Stimulated activated effector memory CD8-positive, alpha-beta T cell treated with anti-CD3 and anti-CD28 coated beads, Interleukin-12 subunit alpha, Interleukin-12 subunit beta, amount 100 ng/mL, for 72 hours (primary cell): ENCODE data around the gene KCTD7.
"Not testable (repeated sequence)": the region's sequence is repeated elsewhere in the genome, so short reads cannot be mapped to it uniquely, and the experiment has no call there.

Source experiments
- ATAC-seq: fragments of 150-1000 bp; cut with Tn5 transposase; 2 replicates; pipeline ENCODE4 v1.10.0; 2021
- DNase-seq, 2 donors: peaks; one replicate each; pipeline ENCODE4 v3.0.0; 2021 to 2022; ENCODE audit warnings: low spot score in 2 of 2
- H3K27ac Mint-ChIP-seq: one replicate; pipeline ENCODE4 v1.8.0; 2022; ENCODE audit warnings: mild to moderate bottlenecking, mixed read lengths
- H3K36me3 Mint-ChIP-seq: one replicate; pipeline ENCODE4 v1.8.0; 2022; ENCODE audit warnings: mild to moderate bottlenecking, mixed read lengths
- H3K4me1 Mint-ChIP-seq: one replicate; pipeline ENCODE4 v1.8.0; 2022; ENCODE audit warnings: mixed read lengths
- H3K4me3 Mint-ChIP-seq: one replicate; pipeline ENCODE4 v1.8.0; 2022; ENCODE audit warnings: mild to moderate bottlenecking, mixed read lengths
- H3K9me3 Mint-ChIP-seq: one replicate; pipeline ENCODE4 v1.8.0; 2022; ENCODE audit warnings: mixed read lengths

KCTD7 gene

DNA sequence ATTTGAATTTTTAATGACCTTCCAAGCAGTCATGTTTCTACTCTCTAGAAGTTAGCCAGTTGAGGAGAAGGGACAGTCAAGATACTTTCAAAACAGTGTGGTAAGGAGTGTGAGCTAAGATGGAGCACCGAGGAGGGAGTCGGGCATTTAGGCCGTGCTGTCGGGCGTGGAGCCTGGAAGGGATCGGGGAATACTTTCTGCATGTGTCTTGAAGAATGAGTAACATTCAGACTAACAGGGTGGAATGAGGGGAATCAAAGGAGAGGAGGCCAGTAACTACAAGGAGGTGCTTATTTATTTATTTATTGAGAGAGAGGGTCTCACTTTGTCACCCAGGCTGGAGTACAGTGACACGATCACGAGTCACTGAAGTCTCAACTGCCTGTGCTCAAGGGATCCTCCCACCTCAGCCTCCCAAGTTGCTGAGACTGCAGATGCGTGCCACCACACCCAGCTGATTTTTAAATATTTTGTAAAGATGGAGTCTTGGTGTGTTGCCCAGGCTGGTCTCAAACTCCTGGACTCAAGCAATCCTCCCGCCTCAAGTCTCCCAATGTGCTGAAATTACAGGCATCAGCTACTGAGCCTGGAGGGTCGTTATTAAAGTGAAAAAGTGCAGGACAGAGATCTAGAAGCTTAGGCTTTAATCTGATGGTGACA is 27.3 kb downstream of the KCTD7 start:
- not testable (repeated sequence) for H3K9me3 Mint-ChIP-seq, H3K27ac Mint-ChIP-seq, DNase-seq, ATAC-seq
- Mint-ChIP-seq H3K4me3 (peak overlapping the region; percentile 95), H3K36me3 (peaks cover 56% of the 10 kb centered on the region), H3K4me1 (peaks cover 25% of the 10 kb centered on the region)

DNA sequence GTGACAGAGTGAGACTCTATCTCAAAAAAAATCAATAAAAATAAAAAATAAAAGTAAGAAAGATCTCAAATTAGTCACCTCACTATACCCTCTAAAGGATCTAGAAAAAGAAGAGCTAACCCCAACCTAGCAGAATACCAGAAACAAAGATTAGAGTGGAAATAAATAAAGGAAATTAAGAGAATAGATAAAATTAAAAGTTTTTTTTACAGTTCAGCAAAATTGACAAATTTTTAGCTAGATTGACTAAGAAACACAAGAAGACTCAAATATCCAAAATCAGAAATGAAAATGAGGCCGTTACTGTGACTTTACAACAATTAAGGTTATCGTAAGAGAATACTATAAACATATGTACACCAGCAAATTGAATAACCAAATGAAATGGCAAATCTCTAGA is 29.1 kb downstream of the KCTD7 start:
- H3K27ac Mint-ChIP-seq, result no peak overlapping the region
- ATAC-seq, result no peak

DNA sequence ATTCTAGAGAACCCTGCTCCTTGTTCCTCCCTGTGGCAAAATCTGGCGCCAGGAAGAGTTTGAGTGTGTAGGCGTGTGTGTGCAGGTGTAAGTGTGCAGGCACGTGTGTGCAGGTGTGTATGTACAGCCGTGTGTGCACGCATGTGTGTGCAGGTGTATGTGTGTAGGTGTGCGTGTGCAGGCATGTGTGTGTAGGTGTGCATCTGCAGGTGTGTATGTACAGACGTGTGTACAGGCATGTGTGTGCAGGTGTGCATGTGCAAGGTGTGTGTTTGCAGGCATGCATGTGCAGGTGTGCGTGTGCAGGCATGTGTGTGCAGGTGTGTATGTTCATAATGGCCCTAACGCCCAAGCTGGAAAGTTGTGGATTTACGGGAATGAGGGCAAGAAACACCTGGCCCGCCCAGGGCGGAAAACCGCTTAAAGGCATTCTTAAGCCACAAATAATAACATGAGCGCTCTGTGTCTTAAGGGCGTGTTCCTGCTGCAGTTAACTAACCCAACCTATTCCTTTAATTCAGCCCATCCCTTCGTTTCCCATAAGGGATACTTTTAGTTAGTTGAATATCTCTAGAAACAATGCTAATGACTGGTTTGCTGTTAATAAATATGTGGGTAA is 34.1 kb downstream of the KCTD7 start:
- Mint-ChIP-seq H3K9me3 (no peaks in the 10 kb centered on the region), H3K4me3 (no peak overlapping the region), H3K27ac (peak overlapping the region; percentile 46), H3K36me3 (peaks cover 15% of the 10 kb centered on the region), H3K4me1 (peaks cover 13% of the 10 kb centered on the region)
- ATAC-seq (no peak), DNase-seq (no peak)

More for the DNA sequence above, 29.1 kb downstream of the KCTD7 start:
- Mint-ChIP-seq H3K4me3 (no peak overlapping the region), H3K4me1 (peaks cover 23% of the 10 kb centered on the region), H3K9me3 (no peaks in the 10 kb centered on the region), H3K36me3 (peaks cover 44% of the 10 kb centered on the region)
- no peak for DNase-seq

DNA sequence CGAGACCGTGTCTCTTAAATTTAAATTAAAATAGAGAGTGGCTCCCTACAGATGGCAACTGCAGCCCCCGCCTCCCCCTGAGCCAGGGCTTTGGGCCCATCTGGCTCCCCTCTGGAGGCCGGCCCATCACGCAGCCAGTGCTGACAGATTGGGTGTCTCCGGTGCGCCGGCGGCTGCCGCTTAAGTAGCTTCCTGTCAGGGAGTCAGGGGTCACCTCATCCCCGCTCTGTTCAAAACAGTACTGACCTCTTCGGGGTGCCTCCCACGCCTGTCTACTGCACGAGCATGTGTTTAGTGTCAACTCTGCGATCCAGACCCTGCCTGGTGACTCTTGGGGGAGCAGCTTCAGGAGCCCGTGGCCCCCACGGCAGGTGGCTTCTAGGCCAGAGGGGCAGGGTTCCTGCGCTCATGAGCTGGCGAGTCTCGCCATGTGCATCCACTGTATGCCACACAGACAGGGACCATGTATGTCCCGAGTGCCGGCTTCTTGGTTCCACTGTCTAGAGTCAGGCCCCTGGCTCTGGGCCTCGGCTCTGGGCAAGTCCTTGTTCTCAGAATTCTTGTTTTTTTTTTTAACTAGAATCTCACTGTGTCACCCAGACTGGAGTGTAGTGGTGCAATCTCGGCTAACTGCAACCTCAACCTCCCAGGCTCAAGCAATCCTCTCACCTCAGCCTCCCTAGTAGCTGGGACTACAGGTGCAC is 36.1 kb downstream of the KCTD7 start:
- peaks cover 8% of the 10 kb centered on the region for H3K36me3 Mint-ChIP-seq
- DNase-seq, result no peak
- no peak for ATAC-seq
- no peak overlapping the region for H3K27ac Mint-ChIP-seq
- peaks cover 13% of the 10 kb centered on the region for H3K4me1 Mint-ChIP-seq
- H3K9me3 Mint-ChIP-seq, result no peaks in the 10 kb centered on the region
- no peak overlapping the region for H3K4me3 Mint-ChIP-seq

DNA sequence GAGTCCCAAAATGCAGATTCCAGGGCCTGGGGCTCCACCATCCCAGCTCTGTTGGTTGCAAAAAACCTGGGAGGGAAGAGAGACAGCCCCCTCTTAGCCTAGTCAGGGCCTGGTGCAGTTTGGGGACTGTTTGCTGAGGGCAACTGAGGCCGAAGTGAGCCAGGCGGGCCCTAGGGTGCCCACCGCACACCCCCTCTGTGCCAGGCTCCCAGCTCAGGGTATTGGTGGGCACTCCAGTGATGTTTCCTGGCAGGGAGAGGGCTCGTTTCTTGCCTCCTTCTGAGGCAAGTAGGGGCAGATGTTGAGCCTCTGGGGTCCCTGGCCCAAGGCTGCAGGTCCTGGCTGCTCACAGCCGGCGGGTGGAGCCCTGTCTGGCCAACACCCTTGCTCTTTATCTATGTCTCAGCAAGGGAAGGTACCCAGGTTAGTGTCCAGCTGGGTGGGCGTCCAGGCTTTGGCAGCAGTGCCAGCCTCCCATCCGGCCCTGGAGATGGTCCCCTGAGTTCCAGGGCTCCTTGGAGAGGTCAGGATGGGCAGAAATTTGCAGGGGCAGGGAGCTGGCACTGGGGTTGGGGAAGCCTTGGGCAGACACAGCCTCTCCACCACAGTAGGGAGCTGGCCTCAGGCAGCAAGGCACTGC is 37.8 kb downstream of the KCTD7 start:
- no peaks in the 10 kb centered on the region for H3K36me3 Mint-ChIP-seq
- no peak for ATAC-seq
- H3K27ac Mint-ChIP-seq, result no peak overlapping the region
- no peak for DNase-seq
- H3K4me3 Mint-ChIP-seq, result no peak overlapping the region
- H3K4me1 Mint-ChIP-seq, result peaks cover 13% of the 10 kb centered on the region
- no peaks in the 10 kb centered on the region for H3K9me3 Mint-ChIP-seq

DNA sequence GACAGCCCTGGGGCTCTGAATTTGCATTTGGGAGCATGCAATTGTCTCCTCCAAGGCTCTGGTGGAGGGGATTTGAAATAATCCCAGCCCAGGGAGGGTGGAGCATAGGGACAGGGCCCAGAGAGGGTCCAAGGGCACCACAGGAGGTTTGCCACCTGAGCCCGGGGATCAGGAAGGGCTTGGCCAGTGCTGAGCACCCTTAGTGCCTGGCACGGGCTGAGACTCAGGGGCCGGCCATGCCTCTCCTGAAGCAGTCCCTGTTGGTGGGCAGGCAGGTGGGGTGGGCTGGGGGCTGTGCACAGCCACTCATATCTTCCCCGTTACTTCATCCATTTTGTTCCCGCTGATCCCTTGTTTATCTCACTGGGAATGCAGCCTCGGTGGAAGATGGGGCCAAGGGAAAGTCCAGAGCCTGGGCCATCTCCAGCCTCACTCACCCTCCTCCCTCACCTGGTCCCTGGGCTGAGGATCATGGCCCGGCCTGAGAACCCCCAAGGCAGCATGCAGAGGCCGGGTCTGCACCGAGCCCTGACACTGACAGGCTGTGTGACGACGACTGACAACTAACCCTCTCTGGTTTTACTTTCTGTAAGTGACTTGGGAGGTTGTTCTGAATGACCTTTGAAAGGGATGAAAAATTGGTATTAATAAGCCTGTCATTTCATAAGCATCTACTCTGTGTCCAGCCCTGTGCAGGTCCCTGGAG is 38.5 kb downstream of the KCTD7 start:
- no peaks in the 10 kb centered on the region for H3K36me3 Mint-ChIP-seq
- DNase-seq, result no peak
- no peak for ATAC-seq
- H3K4me1 Mint-ChIP-seq, result peaks cover 13% of the 10 kb centered on the region
- H3K27ac Mint-ChIP-seq, result no peak overlapping the region
- H3K4me3 Mint-ChIP-seq, result no peak overlapping the region
- no peaks in the 10 kb centered on the region for H3K9me3 Mint-ChIP-seq

DNA sequence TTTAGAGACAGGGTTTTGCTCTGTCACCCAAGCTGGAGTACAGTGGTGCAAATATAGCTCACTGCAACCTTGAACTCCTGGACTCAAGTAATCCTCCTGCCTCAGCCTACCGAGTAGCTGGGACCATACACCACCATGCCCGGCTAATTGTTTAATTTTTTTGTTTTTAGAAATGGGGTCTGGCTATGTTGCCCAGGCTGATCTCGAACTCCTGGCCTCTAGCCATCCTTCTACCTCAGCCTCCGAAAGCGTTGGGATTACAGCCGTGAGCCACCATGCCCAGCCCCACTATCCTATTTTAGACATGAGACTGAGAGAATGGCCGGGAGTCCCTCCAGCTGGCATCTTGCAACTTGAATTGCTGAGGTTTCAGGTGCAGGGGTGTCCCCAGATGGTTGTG is 39.4 kb downstream of the KCTD7 start:
- Mint-ChIP-seq H3K27ac (no peak overlapping the region), H3K9me3 (no peaks in the 10 kb centered on the region), H3K4me1 (peaks cover 10% of the 10 kb centered on the region), H3K4me3 (no peak overlapping the region), H3K36me3 (no peaks in the 10 kb centered on the region)
- no peak for ATAC-seq
- no peak for DNase-seq

DNA sequence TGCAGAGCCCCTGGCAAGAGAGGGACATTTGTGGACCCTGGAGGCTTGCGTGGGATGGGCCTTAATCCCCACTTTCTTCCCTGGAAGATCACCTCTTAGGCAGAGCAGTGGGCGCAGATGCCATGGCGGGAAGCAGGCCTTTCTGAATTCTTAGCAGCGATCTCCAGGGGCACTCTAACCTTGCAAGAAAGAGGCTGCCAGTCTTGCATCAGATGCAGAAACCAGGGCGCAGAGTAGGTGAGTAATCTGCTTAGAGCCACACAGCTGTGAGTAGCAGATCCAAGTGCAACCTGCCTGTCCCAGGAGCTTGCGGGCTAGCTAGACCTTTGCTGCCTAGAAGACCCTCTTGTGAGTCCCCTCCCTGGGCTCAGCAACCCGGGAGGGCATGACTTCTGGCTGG is 40.0 kb downstream of the KCTD7 start:
- DNase-seq (no peak), ATAC-seq (no peak)
- no peak overlapping the region for H3K4me3 Mint-ChIP-seq
- H3K27ac Mint-ChIP-seq, result no peak overlapping the region
- H3K9me3 Mint-ChIP-seq, result no peaks in the 10 kb centered on the region
- peaks cover 14% of the 10 kb centered on the region for H3K4me1 Mint-ChIP-seq
- H3K36me3 Mint-ChIP-seq, result no peaks in the 10 kb centered on the region

DNA sequence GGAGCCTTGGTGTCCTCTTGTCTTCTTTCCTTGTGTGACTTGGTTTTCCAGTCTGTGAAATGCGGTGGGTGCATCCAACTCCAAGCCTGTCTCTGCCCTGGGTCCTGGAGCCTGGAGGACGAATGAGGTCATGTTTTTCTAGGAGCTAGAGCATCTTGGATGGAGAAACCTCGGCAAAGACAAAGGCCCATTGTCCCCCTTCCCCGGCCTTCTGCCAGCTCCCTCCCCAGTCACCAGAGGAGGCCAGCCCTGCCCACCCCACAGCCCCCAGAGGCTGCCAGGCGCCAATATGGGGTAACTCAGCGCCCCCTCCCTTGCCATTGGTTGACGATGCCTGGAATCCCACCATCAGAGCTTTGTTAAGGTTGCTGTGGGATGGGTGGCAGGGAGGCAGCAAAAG is 40.4 kb downstream of the KCTD7 start:
- no peaks in the 10 kb centered on the region for H3K9me3 Mint-ChIP-seq
- no peak for ATAC-seq
- no peaks in the 10 kb centered on the region for H3K36me3 Mint-ChIP-seq
- H3K4me1 Mint-ChIP-seq, result peaks cover 14% of the 10 kb centered on the region
- DNase-seq, result no peak
- no peak overlapping the region for H3K27ac Mint-ChIP-seq
- H3K4me3 Mint-ChIP-seq, result no peak overlapping the region

DNA sequence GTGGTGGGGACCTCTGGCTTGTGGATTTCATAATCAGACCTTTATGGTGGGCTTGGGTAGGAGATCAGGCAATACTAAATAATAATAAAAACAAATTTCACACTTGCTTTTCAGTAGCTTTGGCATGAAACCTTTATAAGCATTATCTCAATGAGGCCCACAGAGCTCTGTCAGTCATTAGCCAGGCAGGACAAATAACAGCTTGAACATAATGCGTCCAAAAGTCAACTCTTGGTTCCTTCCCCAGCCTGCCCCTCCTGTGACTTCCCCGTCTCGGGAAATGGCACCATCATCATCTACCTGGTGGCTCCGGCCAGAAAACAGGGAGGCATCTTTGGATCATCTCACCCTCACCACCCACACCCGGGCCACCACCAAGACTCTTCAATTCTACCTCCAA is 40.8 kb downstream of the KCTD7 start:
- no peak overlapping the region for H3K27ac Mint-ChIP-seq
- no peak for ATAC-seq

DNA sequence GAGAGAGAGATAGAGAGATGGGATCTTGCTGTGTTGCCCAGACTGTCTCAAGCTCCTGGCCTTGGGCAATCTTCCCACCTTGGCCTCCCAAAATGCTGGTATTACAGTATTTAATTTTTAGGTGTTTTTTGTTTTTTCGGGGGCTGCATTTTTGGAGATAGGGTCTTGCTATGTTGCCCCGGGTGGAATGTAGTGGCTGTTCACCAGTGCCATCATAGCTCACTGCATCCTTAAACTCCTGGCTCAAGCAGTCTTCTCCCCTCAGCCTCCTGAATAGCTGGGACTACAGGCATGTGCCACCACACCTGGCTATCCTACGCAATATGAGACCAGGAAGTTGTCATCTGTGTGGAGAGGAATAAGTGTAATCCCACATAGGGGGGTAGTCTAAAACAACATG is 42.4 kb downstream of the KCTD7 start:
- DNase-seq (no peak), ATAC-seq (no peak)
- H3K9me3 Mint-ChIP-seq, result no peaks in the 10 kb centered on the region
- peak overlapping the region; percentile 17 for H3K27ac Mint-ChIP-seq
- no peak overlapping the region for H3K4me3 Mint-ChIP-seq
- no peaks in the 10 kb centered on the region for H3K36me3 Mint-ChIP-seq
- H3K4me1 Mint-ChIP-seq, result peaks cover 7% of the 10 kb centered on the region

More for the DNA sequence above, 40.8 kb downstream of the KCTD7 start:
- H3K36me3 Mint-ChIP-seq, result no peaks in the 10 kb centered on the region
- no peak overlapping the region for H3K4me3 Mint-ChIP-seq
- no peak for DNase-seq
- H3K9me3 Mint-ChIP-seq, result no peaks in the 10 kb centered on the region
- peaks cover 14% of the 10 kb centered on the region for H3K4me1 Mint-ChIP-seq

DNA sequence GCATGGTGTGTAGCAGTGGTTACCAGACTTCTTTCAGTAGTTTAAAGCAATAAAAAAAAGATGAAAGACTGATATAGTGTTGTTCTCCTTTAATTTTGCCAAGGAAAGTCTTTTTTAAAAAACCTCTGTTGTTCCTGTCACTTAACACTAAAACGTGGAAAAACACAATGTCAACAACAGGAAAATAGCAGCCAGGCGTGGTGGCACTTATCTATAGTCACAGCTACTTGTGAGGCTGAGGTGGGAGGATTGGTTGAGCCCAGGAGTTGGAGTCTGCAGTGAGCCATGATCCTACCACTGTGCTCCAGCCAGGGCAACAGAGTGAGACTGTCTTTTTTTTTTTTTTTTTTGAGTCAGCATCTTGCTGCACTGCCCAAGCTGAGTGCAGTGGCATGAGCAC is 42.8 kb downstream of the KCTD7 start:
- not testable (repeated sequence) for H3K4me3 Mint-ChIP-seq, DNase-seq, H3K4me1 Mint-ChIP-seq, H3K36me3 Mint-ChIP-seq, H3K9me3 Mint-ChIP-seq, ATAC-seq
- H3K27ac Mint-ChIP-seq, result peak overlapping the region; percentile 17

DNA sequence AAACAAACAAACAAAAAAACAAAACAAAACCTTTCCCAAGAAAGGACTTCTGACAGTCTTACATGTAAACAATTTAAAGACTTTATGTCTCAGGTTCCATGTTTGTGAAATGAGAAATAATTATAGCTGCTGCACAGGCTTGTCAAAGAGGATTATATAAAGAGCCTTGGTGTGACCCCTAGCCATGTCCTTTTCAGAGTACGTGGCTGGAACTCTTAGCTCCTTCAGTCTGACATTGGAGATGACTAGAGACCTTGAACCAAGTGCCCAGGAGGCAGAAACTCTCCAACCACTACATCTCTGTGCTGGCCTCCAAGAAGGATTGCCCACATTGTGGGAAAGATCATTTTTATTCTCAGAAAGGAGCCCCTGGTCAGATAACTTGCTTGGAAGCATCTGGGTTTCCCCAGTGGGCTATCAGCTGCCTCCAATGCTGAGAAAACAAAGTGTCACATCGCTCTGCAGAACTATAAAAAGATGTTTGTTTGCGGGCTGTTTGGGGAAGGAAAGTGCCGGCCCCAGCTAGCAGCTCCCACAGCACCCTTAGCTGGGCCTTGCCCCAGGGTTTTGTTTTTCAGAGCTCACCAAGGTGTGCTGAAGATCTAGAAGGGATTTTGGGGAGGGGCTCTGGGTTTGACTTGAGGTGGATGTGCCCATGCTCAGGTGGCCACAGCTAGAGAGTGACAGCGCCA is 43.9 kb downstream of the KCTD7 start:
- not testable (repeated sequence) for H3K9me3 Mint-ChIP-seq, H3K36me3 Mint-ChIP-seq, H3K4me1 Mint-ChIP-seq
- Mint-ChIP-seq H3K27ac (peak overlapping the region; percentile 54), H3K4me3 (peak overlapping the region; percentile 16)
- peak in 1 of 2 donors; percentile 57 for DNase-seq
- peak; percentile 17 for ATAC-seq

DNA sequence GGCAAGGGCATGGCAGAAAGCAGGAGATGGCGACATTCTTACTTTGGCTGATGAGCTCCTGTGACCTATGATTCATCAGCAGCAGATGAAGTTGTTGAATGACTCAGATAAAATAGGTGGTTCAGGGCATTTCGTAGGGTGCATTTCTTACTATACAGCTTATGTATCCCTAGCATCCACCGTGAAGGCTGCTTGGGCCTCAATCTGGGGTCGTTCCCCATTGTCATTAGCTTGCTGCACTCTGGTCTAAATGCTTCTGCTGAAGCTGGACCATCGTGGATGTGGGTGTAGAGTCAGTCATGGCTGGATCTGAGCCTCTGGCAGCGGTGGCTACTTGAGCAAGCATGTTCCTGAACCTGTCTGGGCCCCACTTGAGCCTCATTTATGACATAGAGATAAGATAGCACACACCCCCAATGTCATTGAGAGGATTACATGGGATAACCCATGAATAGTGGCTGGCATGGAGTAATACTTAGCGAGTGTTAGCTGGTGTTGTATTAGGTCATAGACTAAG is 44.5 kb downstream of the KCTD7 start:
- Mint-ChIP-seq H3K4me3 (peak overlapping the region; percentile 16), H3K27ac (peak overlapping the region; percentile 54)
- ATAC-seq (peak; percentile 98), DNase-seq (peak in 1 of 2 donors; percentile 55)
- H3K36me3 Mint-ChIP-seq, H3K9me3 Mint-ChIP-seq, H3K4me1 Mint-ChIP-seq: not testable (repeated sequence)
